Measurements from ENCODE around the gene ZBTB7A. TPM values are rescaled to one million over a fixed set of nuclear protein-coding genes. Genes with fewer than 3 reads are reported as not detected.
A peak's percentile ranks its signal among the peaks of the same experiment; 100 is the strongest.

Gene ZBTB7A
- total RNA-seq, 1 experiment from 2014 or later, result 13.3 TPM

DNA sequence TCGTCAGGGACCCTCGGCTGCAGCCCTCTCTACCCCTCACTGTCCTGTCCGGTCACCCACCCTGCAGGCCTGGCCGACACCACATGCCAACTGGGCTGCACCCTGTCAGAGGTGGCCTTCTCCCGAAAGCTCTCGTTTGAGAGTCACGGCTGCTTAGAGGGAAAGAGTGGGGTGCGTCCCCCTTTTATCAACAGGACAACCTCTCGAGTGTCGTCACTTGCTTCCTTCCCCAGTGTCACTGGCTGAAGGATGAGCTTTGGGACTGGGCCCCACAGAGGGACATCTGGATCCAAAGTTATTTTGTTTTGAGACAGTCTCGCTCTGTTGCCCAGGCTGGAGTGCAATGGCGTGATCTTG, 28.8 kb upstream of the ZBTB7A start:
- in situ Hi-C loops (cut with HindIII; ENCODE audit: low sequenced_read_pairs), result no loop called here
- DNase-seq (ENCODE audit: low spot score), result no peak

DNA sequence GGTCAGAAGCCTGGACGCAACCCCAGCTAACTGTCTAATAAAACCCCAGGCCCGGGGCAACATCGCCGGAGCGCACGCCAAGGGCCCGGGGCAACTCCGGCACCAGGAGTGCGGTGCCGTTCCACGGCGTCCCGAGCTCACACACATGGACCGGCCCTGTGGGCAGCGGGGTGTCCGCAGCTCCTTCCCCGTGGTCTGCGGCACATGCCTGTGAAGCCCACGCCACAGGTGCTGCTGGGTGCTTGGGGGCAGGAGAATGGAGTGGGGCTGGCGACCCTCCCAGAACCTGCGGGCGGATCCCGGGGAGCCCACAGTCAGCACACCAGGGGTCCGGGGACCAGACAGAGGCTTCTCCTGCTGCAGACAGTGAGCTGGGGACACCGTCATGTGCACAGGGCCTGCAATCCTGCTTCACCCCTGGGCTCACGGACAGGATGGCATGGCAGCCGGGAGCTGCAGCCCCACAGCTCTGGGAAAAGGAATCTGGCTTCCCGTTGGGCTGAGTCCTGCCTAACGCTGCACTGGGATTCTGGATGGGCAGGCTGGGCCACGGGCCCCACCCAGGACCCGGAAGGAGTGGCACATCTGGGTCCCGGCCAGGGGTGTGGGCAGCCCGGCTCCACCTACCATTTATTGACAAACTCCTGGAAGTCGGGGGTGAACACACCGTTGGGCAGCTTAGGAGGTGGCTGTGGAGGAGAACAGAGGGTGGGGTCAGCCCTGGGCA, 28.2 kb upstream of the ZBTB7A start:
- in situ Hi-C loops (cut with HindIII; ENCODE audit: low sequenced_read_pairs), result no loop called here

DNA sequence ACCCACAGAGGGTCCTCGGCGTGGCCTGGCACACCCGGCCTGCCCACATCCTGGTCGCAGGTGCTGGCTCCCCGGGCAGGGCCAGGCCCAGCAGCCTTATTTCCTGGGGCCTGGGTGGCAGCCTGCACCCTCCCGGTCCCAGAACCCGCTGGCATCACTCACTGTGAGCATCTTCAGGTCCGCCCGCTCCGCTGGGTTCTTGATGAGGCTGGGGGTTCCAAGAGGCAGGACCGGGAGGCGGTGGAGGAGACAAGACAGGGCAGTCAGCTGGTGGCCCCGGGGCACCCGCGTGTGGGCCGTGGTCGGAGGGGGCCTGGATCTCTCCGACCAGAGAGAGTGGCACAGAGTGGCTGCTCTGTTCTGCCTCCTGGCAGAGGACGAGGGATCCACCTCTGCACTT, 27.6 kb upstream of the ZBTB7A start:
- no peak for DNase-seq (ENCODE audit: low spot score)
- in situ Hi-C loops (cut with HindIII; ENCODE audit: low sequenced_read_pairs), result no loop called here

More for the DNA sequence above, 28.2 kb upstream of the ZBTB7A start:
- no peak for DNase-seq (ENCODE audit: low spot score)

- DNase-seq (ENCODE audit: low spot score), result no peak
- in situ Hi-C loops (cut with HindIII; ENCODE audit: low sequenced_read_pairs), result no loop called here
Observed at GRCh38 chr19:4093643-4094175, 27.0 kb upstream of the ZBTB7A start.

DNA sequence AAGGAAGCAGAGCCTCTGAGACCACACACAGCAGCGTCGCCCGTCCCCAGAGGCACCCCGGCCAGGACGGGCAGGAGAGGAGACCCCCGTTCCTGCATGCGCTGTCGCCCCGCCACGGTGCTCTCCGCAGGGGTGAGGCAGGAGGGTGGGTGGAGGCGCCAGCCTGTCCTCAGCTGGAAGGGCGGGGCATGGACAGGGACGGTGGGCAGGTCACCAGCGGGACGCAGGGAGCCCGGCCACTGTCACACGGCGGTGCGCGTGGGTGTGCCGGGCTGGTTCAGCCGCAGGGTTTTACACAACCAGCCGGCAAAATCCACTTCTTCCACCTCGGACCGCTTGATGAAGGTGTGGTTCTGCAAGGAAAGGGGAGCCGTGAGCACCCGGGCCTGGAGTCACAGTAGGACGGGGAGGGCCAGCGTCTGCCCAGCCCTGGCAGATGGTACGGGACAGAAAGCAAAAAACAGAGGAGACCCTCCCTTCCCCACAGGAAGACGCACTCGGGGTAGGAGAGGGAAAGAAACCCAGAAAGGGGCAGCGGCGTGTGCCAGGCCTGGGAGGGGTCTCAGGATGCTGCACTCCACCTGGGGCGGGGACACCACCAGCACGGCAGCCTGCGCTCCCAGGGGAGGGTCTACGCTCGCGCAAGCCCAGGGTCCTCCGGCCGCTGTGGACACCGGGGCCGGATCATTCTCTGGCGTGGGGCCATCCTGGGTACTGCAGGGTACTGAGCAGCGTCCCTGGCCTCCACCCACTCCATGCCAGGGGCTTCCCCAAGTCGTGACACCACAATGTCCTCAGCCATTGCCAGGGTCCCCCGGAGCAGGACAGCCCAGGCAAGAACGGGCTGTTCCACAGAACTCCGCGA, 23.9 kb upstream of the ZBTB7A start:
- DNase-seq (ENCODE audit: low spot score), result no peak
- in situ Hi-C loops (cut with HindIII; ENCODE audit: low sequenced_read_pairs), result no loop called here

DNA sequence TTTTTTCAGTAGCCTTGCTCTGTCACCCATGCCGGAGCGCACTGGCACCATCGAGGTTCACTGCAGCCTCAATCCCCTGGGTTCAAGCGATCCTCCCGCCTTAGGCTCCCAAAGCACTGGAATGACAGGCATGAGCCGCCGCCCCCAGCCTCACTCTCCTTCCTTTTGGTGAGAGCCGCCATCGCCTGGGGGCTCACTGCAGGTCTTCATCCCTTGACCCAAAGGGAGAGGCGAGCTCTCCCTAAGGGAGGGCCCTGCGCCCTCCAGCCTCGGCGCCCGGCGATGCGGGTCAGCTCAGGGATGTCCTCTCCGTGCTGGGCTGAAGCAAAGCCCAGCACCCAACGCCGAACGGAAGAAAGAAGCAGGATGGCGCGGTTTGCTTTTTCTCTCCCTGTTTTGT, 23.2 kb upstream of the ZBTB7A start:
- in situ Hi-C loops (cut with HindIII; ENCODE audit: low sequenced_read_pairs), result no loop called here
- no peak for DNase-seq (ENCODE audit: low spot score)

GRCh38 chr19:4089400-4089908, 22.8 kb upstream of the ZBTB7A start:
- in situ Hi-C loops (cut with HindIII; ENCODE audit: low sequenced_read_pairs), result no loop called here
- no peak for DNase-seq (ENCODE audit: low spot score)

- DNase-seq (ENCODE audit: low spot score), result no peak
- in situ Hi-C loops (cut with HindIII; ENCODE audit: low sequenced_read_pairs), result no loop called here
Observed at GRCh38 chr19:4088975-4089374, 22.3 kb upstream of the ZBTB7A start.

DNA sequence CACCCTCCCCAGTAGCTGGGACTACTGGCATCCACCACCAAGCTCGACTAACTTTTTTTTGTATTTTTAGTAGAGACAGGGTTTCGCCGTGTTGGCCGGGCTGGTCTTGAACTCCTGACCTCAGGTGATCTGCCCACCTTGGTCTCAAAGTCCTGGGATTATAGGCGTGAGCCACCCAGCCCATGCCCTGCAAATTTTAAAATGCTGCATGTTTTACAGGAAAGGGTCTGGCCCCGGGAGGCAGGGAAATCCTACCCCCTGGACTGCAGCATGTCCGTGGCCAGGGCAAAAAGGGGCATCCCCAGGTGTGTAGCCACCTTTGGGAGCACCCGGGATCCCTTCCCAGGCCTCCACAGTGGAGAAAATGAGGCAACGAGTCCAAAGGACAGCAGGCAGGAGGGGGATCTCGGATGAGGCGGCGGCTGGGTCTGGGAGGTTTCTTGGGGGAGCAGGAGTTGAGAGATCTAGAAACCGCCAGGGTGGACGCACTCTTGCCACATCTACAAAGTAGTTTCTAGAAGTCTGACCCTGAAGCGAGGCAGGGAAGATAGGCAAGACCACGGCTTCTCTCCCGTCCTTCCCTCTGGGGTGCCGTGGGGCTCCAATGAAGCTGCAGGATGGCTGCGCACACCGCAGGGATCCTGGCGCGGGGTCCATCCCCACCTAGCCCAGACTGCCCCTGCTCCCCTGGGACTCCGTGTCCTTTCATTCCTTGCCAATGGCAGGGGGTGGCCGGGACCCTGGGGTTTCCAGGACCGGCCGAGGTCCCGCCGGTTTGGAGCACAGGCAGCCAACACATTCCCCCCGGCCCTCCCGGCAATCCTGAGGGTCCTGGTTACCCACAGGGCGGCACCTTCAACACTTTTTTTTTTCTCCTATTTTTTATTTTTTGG, 21.3 kb upstream of the ZBTB7A start:
- in situ Hi-C loops (cut with HindIII; ENCODE audit: low sequenced_read_pairs), result no loop called here
- no peak for DNase-seq (ENCODE audit: low spot score)

DNA sequence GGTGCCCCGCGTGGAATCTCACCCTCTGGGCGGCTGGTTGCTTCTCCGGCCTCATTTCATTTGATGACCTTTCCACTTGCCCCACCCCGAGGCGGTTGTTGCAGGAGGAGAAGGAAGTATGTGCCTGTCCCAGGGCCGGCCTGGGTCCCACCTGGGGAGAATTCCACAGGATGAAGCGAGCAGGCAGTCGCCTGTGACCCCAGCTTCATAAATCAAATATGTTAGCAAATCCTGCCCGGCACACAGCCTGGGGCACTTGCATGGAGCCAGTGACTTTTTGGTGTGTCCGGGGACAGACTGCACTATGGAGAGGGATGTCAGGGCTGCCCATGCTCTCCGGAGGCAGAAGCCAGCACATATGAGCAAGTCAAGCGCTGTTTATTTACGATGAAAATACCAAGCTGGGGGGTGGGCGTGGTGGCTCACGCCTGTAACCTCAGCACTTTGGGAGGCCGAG, 19.7 kb upstream of the ZBTB7A start:
- in situ Hi-C loops (cut with HindIII; ENCODE audit: low sequenced_read_pairs), result no loop called here
- DNase-seq (ENCODE audit: low spot score), result no peak

- in situ Hi-C loops (cut with HindIII; ENCODE audit: low sequenced_read_pairs), result no loop called here
- DNase-seq (ENCODE audit: low spot score), result no peak
Observed at GRCh38 chr19:4084547-4084877, 17.8 kb upstream of the ZBTB7A start.

- no peak for DNase-seq (ENCODE audit: low spot score)
- in situ Hi-C loops (cut with HindIII; ENCODE audit: low sequenced_read_pairs), result no loop called here
Observed at GRCh38 chr19:4083677-4084546, 17.2 kb upstream of the ZBTB7A start.

DNA sequence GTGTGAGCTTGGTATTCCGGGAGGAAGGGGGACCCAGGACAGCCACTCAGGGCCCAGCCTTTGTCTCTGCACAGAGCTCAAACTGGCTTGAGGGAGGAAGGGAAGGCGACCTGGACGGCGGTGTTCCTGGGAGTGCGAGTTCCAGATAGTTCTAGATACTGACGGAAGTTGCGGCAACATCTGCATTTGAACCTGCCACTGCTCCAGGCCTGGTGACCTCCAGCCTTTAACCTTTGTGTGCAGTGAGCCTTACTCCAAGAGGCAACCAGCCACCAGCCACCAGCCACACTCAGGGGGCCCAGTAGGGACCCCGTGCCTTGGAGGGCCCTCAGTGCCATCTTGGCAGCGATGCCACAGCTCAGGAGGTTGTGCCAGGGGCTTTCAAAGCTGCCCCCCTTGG, 15.5 kb upstream of the ZBTB7A start:
- in situ Hi-C loops (cut with HindIII; ENCODE audit: low sequenced_read_pairs), result no loop called here
- DNase-seq (ENCODE audit: low spot score), result no peak

GRCh38 chr19:4081441-4082129, 14.9 kb upstream of the ZBTB7A start:
- in situ Hi-C loops (cut with HindIII; ENCODE audit: low sequenced_read_pairs), result no loop called here
- DNase-seq (ENCODE audit: low spot score), result no peak

GRCh38 chr19:4080473-4080872, 13.8 kb upstream of the ZBTB7A start:
- in situ Hi-C loops (cut with HindIII; ENCODE audit: low sequenced_read_pairs), result no loop called here
- no peak for DNase-seq (ENCODE audit: low spot score)

DNA sequence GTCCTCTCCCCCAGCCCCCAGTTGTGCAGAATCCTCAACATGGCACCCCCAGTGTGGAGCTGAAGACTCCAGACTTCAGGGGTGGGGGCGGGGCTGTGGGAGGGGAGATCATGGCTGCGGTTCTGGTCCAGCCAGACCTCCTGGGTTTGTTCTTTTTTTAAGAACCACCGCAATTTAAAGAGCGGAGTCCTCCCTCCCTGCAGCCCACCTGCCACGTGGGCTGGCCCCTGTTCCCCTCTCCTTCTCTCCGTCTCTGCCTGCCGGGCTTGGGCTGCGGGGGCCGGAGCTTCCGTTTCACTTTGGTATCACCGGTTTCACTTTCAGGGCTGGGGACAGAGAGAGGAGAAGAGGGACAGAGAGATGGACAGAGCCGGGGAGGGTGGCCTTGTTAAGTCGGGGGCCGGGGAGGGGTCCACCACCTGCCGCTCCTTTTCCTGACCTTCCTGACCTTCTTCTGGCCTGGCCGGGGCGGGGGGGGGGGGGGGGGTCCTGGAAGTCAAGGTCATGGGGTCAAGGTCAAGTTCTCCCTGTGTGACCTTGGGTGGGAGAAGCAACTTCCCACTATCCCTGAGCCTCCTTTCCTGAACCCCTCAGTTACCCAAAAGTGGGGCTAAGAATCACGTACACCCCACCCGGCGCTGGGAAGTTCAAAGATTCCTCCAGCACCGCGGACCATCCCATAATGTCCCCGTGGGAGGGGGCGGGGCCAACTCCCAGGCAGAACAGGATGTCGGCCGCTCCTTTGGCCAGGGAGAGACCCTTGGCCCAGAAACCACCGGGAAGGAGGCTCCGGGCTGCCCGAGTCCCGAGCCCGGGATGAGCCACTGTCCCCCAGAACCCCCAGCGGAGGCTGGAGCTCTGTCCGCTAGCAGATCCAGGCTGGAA, 11.3 kb upstream of the ZBTB7A start:
- DNase-seq (ENCODE audit: low spot score), result no peak

GRCh38 chr19:4077007-4077374, 10.3 kb upstream of the ZBTB7A start:
- DNase-seq (ENCODE audit: low spot score), result peak; percentile 37
- in situ Hi-C loops (cut with HindIII; ENCODE audit: low sequenced_read_pairs), result no loop called here

More for the DNA sequence above, 11.3 kb upstream of the ZBTB7A start:
- in situ Hi-C loops (cut with HindIII; ENCODE audit: low sequenced_read_pairs), result no loop called here
